PC-9 (cell line): ENCODE measurements around the gene SLC12A4. TPM values are rescaled to one million over a fixed set of nuclear protein-coding genes. Genes with fewer than 3 reads are reported as not detected.

Experiments used
- BruUV-seq: library from RNA; stranded (reverse); fragments of 400-500 nt; replicated peaks from 2 replicates; lab custom pipeline; 2021; lab: Mats Ljungman, UMichigan
- CTCF ChIA-PET: fragments of 300-600 bp; sonication (Branson Sonifier 250); formaldehyde crosslinking; loops from one replicate; lab custom pipeline; 2022; ENCODE audit warnings: antibody characterized with exemption; lab: Charles Lee
- POLR2A ChIA-PET: fragments of 300-600 bp; sonication (Branson Sonifier 250); formaldehyde crosslinking; loops from one replicate; lab custom pipeline; 2022; ENCODE audit warnings: antibody characterized with exemption; ENCODE audit not compliant: unreplicated experiment; lab: Charles Lee
- DNase-seq, 2 experiments: peaks; one replicate each; pipeline versions ENCODE4 v3.0.0 to v3.0.0-alpha.2; 2015 to 2022; ENCODE audit warnings: mixed read lengths in 1 of 2
- H2AFZ ChIP-seq: fragments of 200-600 bp; sonication (generic); 2 replicates; pipeline ENCODE4 v1.8.1; 2017; ENCODE audit warnings: antibody characterized with exemption
- H3F3A ChIP-seq: fragments of 200-600 bp; sonication (generic); 2 replicates; pipeline ENCODE4 v1.8.1; 2017; ENCODE audit warnings: antibody characterized with exemption, mild to moderate bottlenecking, low read depth; ENCODE audit not compliant: insufficient read depth
- H3K27ac ChIP-seq: fragments of 200-600 bp; sonication (generic); 2 replicates; pipeline ENCODE4 v1.6.1; 2016; ENCODE audit warnings: mixed run types
- H3K27me3 ChIP-seq: fragments of 200-600 bp; sonication (generic); 2 replicates; pipeline ENCODE4 v1.6.1; 2016; ENCODE audit warnings: low read depth, mixed run types; ENCODE audit not compliant: insufficient read depth
- H3K36me3 ChIP-seq: fragments of 200-600 bp; sonication (generic); 2 replicates; pipeline ENCODE4 v1.6.1; 2016; ENCODE audit warnings: low read depth, mixed run types
- H3K4me1 ChIP-seq: fragments of 200-600 bp; sonication (generic); replicated peaks from 2 replicates; pipeline ENCODE4 v1.6.1; 2016; ENCODE audit warnings: mixed run types; ENCODE audit not compliant: insufficient read depth
- H3K4me2 ChIP-seq: fragments of 200-600 bp; sonication (generic); 2 replicates; pipeline ENCODE4 v1.6.1; 2017; ENCODE audit warnings: mixed run types
- H3K4me3 ChIP-seq: fragments of 200-600 bp; sonication (generic); 2 replicates; pipeline ENCODE4 v1.6.1; 2016; ENCODE audit warnings: mixed run types
- H3K79me2 ChIP-seq: fragments of 200-600 bp; sonication (generic); 2 replicates; pipeline ENCODE4 v1.6.1; 2017; ENCODE audit warnings: low read depth, mixed run types
- H3K9me2 ChIP-seq: fragments of 200-600 bp; sonication (generic); 2 replicates; pipeline ENCODE4 v1.8.1; 2017; ENCODE audit warnings: mild to moderate bottlenecking; ENCODE audit not compliant: insufficient read depth
- H3K9me3 ChIP-seq: fragments of 200-600 bp; sonication (generic); 2 replicates; pipeline ENCODE4 v1.8.1; 2016; ENCODE audit warnings: low read depth; ENCODE audit not compliant: insufficient read depth
- H4K20me1 ChIP-seq: fragments of 200-600 bp; sonication (generic); 2 replicates; pipeline ENCODE4 v1.8.1; 2017; ENCODE audit not compliant: insufficient read depth
- EZH2 ChIP-seq: fragments of 200-600 bp; sonication (generic); IDR thresholded peaks from 2 replicates; pipeline ENCODE4 v1.8.0; 2017; ENCODE audit warnings: antibody characterized with exemption, low read depth
- intact Hi-C: fragments of 100-400 bp; cut with micrococcal nuclease; formaldehyde crosslinking; loops from one replicate; pipeline ENCODE4 v1.10.0; 2022; ENCODE audit not compliant: unreplicated experiment
- total RNA-seq: library from RNA; stranded (reverse); gene quantifications from 2 replicates; pipeline ENCODE4 v1.2.3, GENCODE V29; 2021
- TF ChIP-seq, protein P1 (sequence below): fragments of 200-600 bp; sonication (generic); conservative IDR thresholded peaks from 2 replicates; pipeline ENCODE4 v1.6.1; 2017; ENCODE audit warnings: mixed run types, antibody characterized with exemption, mild to moderate bottlenecking, moderate library complexity

The SLC12A4 gene
- total RNA-seq, 1 experiment from 2014 or later = 27.0 TPM

- H3K9me2 ChIP-seq = no peaks in the 10 kb centered on the region
- TF ChIP-seq, protein P1, sequence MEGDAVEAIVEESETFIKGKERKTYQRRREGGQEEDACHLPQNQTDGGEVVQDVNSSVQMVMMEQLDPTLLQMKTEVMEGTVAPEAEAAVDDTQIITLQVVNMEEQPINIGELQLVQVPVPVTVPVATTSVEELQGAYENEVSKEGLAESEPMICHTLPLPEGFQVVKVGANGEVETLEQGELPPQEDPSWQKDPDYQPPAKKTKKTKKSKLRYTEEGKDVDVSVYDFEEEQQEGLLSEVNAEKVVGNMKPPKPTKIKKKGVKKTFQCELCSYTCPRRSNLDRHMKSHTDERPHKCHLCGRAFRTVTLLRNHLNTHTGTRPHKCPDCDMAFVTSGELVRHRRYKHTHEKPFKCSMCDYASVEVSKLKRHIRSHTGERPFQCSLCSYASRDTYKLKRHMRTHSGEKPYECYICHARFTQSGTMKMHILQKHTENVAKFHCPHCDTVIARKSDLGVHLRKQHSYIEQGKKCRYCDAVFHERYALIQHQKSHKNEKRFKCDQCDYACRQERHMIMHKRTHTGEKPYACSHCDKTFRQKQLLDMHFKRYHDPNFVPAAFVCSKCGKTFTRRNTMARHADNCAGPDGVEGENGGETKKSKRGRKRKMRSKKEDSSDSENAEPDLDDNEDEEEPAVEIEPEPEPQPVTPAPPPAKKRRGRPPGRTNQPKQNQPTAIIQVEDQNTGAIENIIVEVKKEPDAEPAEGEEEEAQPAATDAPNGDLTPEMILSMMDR = no peak
- TF ChIP-seq EZH2 = no peak
- no peaks in the 10 kb centered on the region for H3K27me3 ChIP-seq
- no peak overlapping the region for H3K27ac ChIP-seq
- H3K4me1 ChIP-seq = no peaks in the 10 kb centered on the region
- peaks cover 14% of the 10 kb centered on the region for H4K20me1 ChIP-seq
- no peaks in the 10 kb centered on the region for H3K79me2 ChIP-seq
- no peak overlapping the region for H2AFZ ChIP-seq
- H3K4me3 ChIP-seq = no peak overlapping the region
- no TSS peak for BruUV-seq
- intact Hi-C loops = loop anchor here (10.0 kb wide), 1 partner anchor 102 kb away; no protein-coding TSS in a partner anchor
- no peak for DNase-seq
- peaks cover 20% of the 10 kb centered on the region for H3F3A ChIP-seq
- no peaks in the 10 kb centered on the region for H3K36me3 ChIP-seq
- H3K9me3 ChIP-seq = no peaks in the 10 kb centered on the region
- CTCF ChIA-PET = interaction anchor here (0.5 kb wide), 1 partner anchor 98 kb away, joined by 3 read pairs; no protein-coding TSS in a partner anchor
- POLR2A ChIA-PET = interaction anchor here (0.6 kb wide), 1 partner anchor 222 kb away, joined by 4 read pairs; no protein-coding TSS in a partner anchor
- no peak overlapping the region for H3K4me2 ChIP-seq
These were observed 25.8 kb downstream of the SLC12A4 start for GRCh38 chr16:67942510-67943255.

DNA sequence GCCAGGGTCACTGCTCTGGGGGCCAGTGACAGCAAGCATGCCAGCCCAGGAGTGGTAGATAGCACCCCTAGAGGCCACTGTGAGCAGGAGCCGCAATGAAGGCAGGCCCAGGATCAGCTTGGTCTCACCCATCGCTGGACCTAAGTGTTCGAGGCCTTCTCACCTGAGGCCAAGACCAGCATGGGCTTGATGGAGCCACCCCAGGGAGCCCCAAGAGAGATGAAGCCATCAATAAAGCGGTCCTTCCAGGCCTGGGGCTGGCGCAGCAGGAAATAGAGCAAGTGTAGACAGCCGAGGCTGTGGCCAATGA is 26.3 kb downstream of the SLC12A4 start:
- ChIA-PET POLR2A (interaction anchor here (0.6 kb wide), 1 partner anchor 222 kb away, joined by 4 read pairs; no protein-coding TSS in a partner anchor), CTCF (no interaction called here)
- peaks cover 3% of the 10 kb centered on the region for H3K79me2 ChIP-seq
- no peak overlapping the region for H3K4me2 ChIP-seq
- no peaks in the 10 kb centered on the region for H3K9me2 ChIP-seq
- H2AFZ ChIP-seq = no peak overlapping the region
- H3K4me1 ChIP-seq = peaks cover 3% of the 10 kb centered on the region; the same call in 1 of the 2 replicates
- intact Hi-C loops = loop anchor here (10.0 kb wide), 1 partner anchor 103 kb away; no protein-coding TSS in a partner anchor
- H3K36me3 ChIP-seq = no peaks in the 10 kb centered on the region
- TF ChIP-seq, protein P1 = peak; percentile 76
- no peak for TF ChIP-seq EZH2
- peak in 1 of 2 experiments; percentile 38 for DNase-seq
- peaks cover 14% of the 10 kb centered on the region for H4K20me1 ChIP-seq
- H3K4me3 ChIP-seq = no peak overlapping the region
- H3F3A ChIP-seq = peaks cover 20% of the 10 kb centered on the region
- H3K9me3 ChIP-seq = no peaks in the 10 kb centered on the region
- no TSS peak for BruUV-seq
- H3K27me3 ChIP-seq = no peaks in the 10 kb centered on the region
- no peak overlapping the region for H3K27ac ChIP-seq

GRCh38 chr16:67941469-67942199 is 26.8 kb downstream of the SLC12A4 start:
- no peak for TF ChIP-seq EZH2
- TF ChIP-seq, protein P1 = no peak
- POLR2A ChIA-PET = interaction anchor here (0.6 kb wide), 2 partner anchors 124 to 221 kb away, joined by 4 read pairs; no protein-coding TSS in a partner anchor
- intact Hi-C loops = loop anchor here (10.0 kb wide), 1 partner anchor 103 kb away; no protein-coding TSS in a partner anchor
- BruUV-seq = no TSS peak
- no peaks in the 10 kb centered on the region for H3K27me3 ChIP-seq
- H3K9me3 ChIP-seq = no peaks in the 10 kb centered on the region
- no peaks in the 10 kb centered on the region for H3K36me3 ChIP-seq
- H3K9me2 ChIP-seq = no peaks in the 10 kb centered on the region
- H4K20me1 ChIP-seq = peaks cover 14% of the 10 kb centered on the region
- H3F3A ChIP-seq = peaks cover 20% of the 10 kb centered on the region
- H3K4me1 ChIP-seq = peaks cover 6% of the 10 kb centered on the region; the same call in 1 of the 2 replicates
- H3K27ac ChIP-seq = no peak overlapping the region
- no peak for DNase-seq
- no peak overlapping the region for H3K4me2 ChIP-seq
- no peak overlapping the region for H3K4me3 ChIP-seq
- H2AFZ ChIP-seq = no peak overlapping the region
- peaks cover 8% of the 10 kb centered on the region for H3K79me2 ChIP-seq
- CTCF ChIA-PET = no interaction called here
